GM12878 (cell line): ENCODE results near the gene MEGF11. TPM values are rescaled to one million over a fixed set of nuclear protein-coding genes. Genes with fewer than 3 reads are reported as not detected.

ENCODE experiments used
- ATF3 ChIP-seq: IDR thresholded peaks from 2 replicates; pipeline ENCODE4 v1.6.1; 2011; ENCODE audit warnings: low read depth, mild to moderate bottlenecking, low read length, moderate library complexity, borderline replicate concordance; ENCODE audit errors: extremely low read depth
- CHD4 ChIP-seq: fragments of 200-600 bp; sonication (generic); IDR thresholded peaks from 2 replicates; pipeline ENCODE4 v1.6.1; 2016; ENCODE audit warnings: mild to moderate bottlenecking
- EZH2 ChIP-seq: IDR thresholded peaks from 2 replicates; pipeline ENCODE4 v1.6.1; 2012; ENCODE audit warnings: low read depth, mild to moderate bottlenecking, control low read depth, inconsistent platforms, low read length, borderline replicate concordance; ENCODE audit not compliant: control insufficient read depth
- FOS ChIP-seq: IDR thresholded peaks from 3 replicates; pipeline ENCODE4 v1.6.1; 2011; ENCODE audit warnings: borderline replicate concordance; ENCODE audit not compliant: insufficient read length; ENCODE audit errors: extremely low read depth
- MLLT1 ChIP-seq: fragments of 450-650 bp; IDR thresholded peaks from 2 replicates; pipeline ENCODE4 v1.6.1; 2016; ENCODE audit warnings: mild to moderate bottlenecking
- PRDM15 ChIP-seq: fragments of 450-650 bp; formaldehyde crosslinking; IDR thresholded peaks from 2 replicates; pipeline ENCODE4 v1.4.0; 2020; ENCODE audit warnings: mild to moderate bottlenecking, moderate library complexity
- REST ChIP-seq: IDR thresholded peaks from 2 replicates; pipeline ENCODE4 v1.6.1; 2012; ENCODE audit warnings: mild to moderate bottlenecking, low read depth, low read length
- SIX5 ChIP-seq: IDR thresholded peaks from 2 replicates; pipeline ENCODE4 v1.6.1; 2011; ENCODE audit warnings: mild to moderate bottlenecking, low read depth, low read length, moderate library complexity; ENCODE audit not compliant: severe bottlenecking
- SMAD1 ChIP-seq: fragments of 450-650 bp; IDR thresholded peaks from 2 replicates; pipeline ENCODE4 v1.6.1; 2018; ENCODE audit warnings: mild to moderate bottlenecking, low read depth; ENCODE audit not compliant: partially characterized antibody
- SP1 ChIP-seq: IDR thresholded peaks from one replicate; pipeline ENCODE4 v1.6.1; 2011; ENCODE audit warnings: low read depth, low read length
- SUPT20H ChIP-seq: IDR thresholded peaks from 2 replicates; pipeline ENCODE4 v1.6.1; 2011; ENCODE audit warnings: low read depth, mild to moderate bottlenecking, low read length, moderate library complexity, borderline replicate concordance; ENCODE audit not compliant: control insufficient read depth
- WRNIP1 ChIP-seq: IDR thresholded peaks from 2 replicates; pipeline ENCODE4 v1.6.1; 2011; ENCODE audit warnings: low read depth, low read length, improper control_type of control experiment, borderline replicate concordance
- ZNF274 ChIP-seq: IDR thresholded peaks from one replicate; pipeline ENCODE4 v1.8.0; 2011; ENCODE audit not compliant: insufficient read length, insufficient read depth
- ZNF592 ChIP-seq: fragments of 450-650 bp; IDR thresholded peaks from 2 replicates; pipeline ENCODE4 v1.6.1; 2017; ENCODE audit warnings: mild to moderate bottlenecking, moderate library complexity
- polyA plus RNA-seq, 11 experiments: library from polyadenylated mRNA; depleted of rRNA in 4 of 11; unstranded in 6 of 11; stranded (reverse) in 5 of 11; fragments of >200 nt; fragmentation: Nextera tagmentation in 4 of 11; fragmentation: Illumina TruSeq in 1 of 11; extraction: Ambion mirVana in 4 of 11; extraction: Trizol in 1 of 11; gene quantifications; 1 replicate in 1 of 11; 2 replicates in 10 of 11; pipeline versions ENCODE4 v1.2.1 to v1.2.3, GENCODE V29; 2011 to 2016; ENCODE audit warnings: inconsistent platforms in 2 of 11, missing spikeins in 2 of 11, low read depth in 1 of 11
- total RNA-seq, 4 experiments: library from RNA; depleted of rRNA in 3 of 4; stranded (reverse); fragments of >200 nt in 3 of 4; fragmentation: Illumina TruSeq in 1 of 4; extraction: Trizol in 1 of 4; gene quantifications; 2 replicates each; pipeline versions ENCODE4 v1.2.1 to v1.2.3, GENCODE V29; 2013 to 2021

MEGF11 gene
- total and polyA plus RNA-seq, 10 of the 15 experiments (the other 5 are each of a cell fraction or from before 2014, with no cell fraction given) = 0.03 to 1.7 (median 0.49) TPM

GRCh38 chr15:65916664-65917406 lies 336.7 kb downstream of the MEGF11 start (continued):
- TF ChIP-seq CHD4 (no peak), SMAD1 (peak; percentile 41), REST (0 out of 2 replicates have a peak, but pooled peaks have one; percentile 6), WRNIP1 (no peak), ATF3 (no peak), PRDM15 (CRISPR knock-in tag) (no peak), SIX5 (no peak), SUPT20H (no peak), EZH2 (no peak), ZNF592 (0 out of 2 replicates have a peak, but pooled peaks have one; percentile 14), ZNF274 (no peak), SP1 (peak; percentile 73), MLLT1 (peak; percentile 76), FOS (no peak)
